ENCODE measurements around the gene EIF2S1.

The EIF2S1 gene

DNA sequence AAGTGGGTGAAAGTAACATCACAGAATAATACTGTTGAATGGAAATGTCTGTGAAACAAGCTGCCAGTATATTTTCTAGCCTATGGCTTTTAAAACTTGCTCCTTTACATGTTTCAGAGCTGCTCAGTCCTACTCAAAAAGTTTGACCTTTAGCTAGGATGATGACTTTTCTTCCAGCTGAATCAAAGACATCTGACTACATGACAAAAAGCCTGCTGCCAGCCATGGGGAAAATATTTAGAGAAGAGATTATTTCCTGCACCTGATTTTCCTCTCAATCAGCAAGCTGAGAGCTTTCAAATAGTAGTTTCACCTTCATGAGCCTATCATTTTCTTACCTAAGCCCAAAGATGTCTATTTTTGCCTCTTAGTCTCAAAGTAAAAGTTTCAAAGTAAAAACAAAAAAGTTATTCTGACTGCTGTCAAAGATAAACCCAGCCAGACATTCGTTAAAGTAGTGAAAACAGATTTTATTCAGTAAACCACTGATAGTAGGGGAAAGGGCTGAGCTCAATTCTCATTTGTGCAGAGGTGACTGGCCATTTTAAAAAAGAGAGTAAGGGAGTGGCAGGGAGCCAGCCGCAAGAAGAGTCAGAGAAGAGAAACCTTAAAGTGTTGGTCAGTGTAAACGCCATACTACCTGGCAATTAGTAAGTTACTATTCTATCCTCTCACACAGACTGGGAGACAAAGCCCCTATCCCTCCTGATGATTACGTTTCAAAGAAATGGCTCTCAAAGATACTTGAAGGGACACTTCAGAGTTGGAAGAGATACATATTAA lies 2.8 kb upstream of the EIF2S1 start:
- ChIA-PET POLR2A (no interaction called here), CTCF (interaction anchor here (0.6 to 2.1 kb wide), 5 partner anchors 10 to 191 kb away, joined by 3 to 6 read pairs (median 4); no protein-coding TSS in a partner anchor)
- TF ChIP-seq, protein P1, sequence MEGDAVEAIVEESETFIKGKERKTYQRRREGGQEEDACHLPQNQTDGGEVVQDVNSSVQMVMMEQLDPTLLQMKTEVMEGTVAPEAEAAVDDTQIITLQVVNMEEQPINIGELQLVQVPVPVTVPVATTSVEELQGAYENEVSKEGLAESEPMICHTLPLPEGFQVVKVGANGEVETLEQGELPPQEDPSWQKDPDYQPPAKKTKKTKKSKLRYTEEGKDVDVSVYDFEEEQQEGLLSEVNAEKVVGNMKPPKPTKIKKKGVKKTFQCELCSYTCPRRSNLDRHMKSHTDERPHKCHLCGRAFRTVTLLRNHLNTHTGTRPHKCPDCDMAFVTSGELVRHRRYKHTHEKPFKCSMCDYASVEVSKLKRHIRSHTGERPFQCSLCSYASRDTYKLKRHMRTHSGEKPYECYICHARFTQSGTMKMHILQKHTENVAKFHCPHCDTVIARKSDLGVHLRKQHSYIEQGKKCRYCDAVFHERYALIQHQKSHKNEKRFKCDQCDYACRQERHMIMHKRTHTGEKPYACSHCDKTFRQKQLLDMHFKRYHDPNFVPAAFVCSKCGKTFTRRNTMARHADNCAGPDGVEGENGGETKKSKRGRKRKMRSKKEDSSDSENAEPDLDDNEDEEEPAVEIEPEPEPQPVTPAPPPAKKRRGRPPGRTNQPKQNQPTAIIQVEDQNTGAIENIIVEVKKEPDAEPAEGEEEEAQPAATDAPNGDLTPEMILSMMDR (IDR thresholded peaks at IDR 0.05; ENCODE audit: control extremely low read depth, extremely low read depth, low read depth, missing control alignments), result no peak
- DNase-seq (ENCODE audit: extremely low spot score), result no peak

DNA sequence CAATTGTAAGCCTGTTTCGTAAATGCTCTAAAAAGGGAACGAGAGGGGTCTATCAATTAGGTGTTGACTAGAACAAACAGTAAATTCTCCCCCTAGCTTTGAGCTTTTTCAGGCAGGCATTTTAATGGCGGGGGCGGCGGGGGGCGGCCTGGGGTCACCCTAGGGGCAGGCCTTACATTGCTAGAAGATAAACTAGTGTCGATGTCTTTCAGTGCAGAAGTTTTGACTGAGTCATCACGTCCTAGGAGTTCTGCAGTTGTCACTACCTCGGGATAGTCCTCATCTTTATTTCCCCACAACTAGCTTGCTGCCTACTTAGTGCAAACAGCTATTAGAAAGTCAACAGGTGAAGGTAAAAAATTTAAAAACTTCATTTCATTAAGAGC lies 2.2 kb upstream of the EIF2S1 start:
- no peak for DNase-seq (ENCODE audit: extremely low spot score)
- ChIA-PET POLR2A (no interaction called here), CTCF (interaction anchor here (1.0 to 2.1 kb wide), 2 partner anchors 24 to 191 kb away, joined by 5 to 6 read pairs; no protein-coding TSS in a partner anchor)
- TF ChIP-seq, protein P1 (IDR thresholded peaks at IDR 0.05; ENCODE audit: control extremely low read depth, extremely low read depth, low read depth, missing control alignments), result no peak

DNA sequence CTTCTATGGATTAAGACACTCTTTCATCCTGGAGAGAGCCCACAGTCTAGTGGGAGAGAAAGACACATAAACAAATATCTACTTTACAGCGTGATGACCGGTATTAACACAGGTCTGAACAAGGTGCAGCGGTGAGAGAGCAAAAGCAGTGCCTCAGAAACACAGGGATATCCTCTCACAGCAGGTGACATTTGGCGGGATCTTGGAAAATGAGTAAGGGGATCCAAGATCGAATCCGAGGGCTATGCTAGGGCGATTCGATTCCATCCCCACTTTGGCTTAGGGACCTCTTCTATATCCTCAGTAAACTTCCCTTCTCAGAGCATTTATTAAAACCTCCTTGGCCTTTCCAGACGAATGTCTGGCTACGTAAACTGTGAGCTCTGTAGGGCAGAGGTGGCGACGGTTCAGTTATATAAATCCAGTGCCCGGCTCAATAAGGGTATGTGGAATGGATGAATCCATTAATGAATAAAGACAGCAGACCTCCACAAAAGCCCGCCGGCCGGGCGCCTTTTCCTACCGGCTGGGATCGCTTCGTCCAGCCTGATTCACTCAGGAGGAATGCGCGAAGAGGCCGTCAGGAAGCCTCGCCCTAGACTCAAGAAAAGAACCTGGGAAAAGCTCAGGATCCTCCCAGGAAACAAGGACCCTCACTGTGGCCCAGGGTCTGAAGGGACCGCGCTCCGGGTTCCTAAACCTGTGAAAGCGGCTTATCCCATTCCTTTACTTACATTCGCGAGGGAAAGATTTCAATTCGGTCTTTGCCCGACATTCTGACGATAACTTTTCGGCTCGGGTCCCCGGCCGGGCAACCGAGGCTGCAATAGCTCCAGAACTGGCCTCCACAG lies 979 bp upstream of the EIF2S1 start:
- TF ChIP-seq, protein P1 (IDR thresholded peaks at IDR 0.05; ENCODE audit: control extremely low read depth, extremely low read depth, low read depth, missing control alignments), result no peak
- ChIA-PET POLR2A (interaction anchor here (0.8 to 1.2 kb wide), 3 partner anchors 10 to 851 kb away, joined by 3 to 7 read pairs (median 5); partner anchors contain the start of genes GPHN and ZFYVE26), CTCF (interaction anchor here (0.7 to 2.3 kb wide), 48 partner anchors 8 to 999 kb away, joined by 3 to 15 read pairs (median 4); partner anchors contain the start of genes GPHN, PALS1 and PIGH)
- no peak for DNase-seq (ENCODE audit: extremely low spot score)

DNA sequence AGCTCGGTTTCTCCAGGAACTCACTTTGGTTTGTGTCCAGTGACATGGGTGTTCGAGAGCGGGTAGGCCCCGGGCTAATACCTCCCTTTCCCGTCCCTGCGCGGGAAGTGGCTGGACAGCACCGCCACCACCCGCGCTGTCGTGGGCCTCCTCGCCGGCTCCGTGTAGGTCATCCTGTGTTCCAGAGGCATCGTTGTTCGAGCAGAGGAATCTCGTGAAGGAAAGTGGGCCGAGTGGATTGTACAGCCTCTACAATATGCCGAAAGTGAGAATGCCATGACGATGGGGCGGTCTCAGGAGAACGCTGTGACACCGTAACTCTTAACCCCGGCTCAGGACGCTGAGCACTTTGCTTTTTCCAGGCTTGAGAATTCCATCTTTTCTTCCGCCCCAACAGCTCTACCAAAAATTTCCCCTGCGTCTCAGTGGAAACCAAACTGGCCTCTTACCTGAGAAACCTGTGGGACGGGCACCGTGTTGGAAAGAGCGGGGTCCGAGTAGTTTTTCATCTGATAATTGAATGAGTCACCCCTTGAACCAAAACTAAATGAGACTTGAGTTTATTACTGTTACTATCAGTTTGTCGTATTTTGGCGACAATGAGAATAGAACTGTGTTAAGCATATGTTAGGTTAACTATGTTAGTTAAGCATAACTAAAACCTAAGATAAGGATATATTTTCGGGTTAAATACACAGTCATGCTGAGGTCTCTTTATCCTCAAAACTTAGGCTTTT lies 510 bp downstream of the EIF2S1 start:
- CTCF ChIA-PET, result interaction anchor here (0.9 to 2.3 kb wide), 32 partner anchors 9 to 1001 kb away, joined by 3 to 15 read pairs (median 4); partner anchors contain the start of genes GPHN and PALS1
- TF ChIP-seq, protein P1 (IDR thresholded peaks at IDR 0.05; ENCODE audit: control extremely low read depth, extremely low read depth, low read depth, missing control alignments), result no peak
- DNase-seq (ENCODE audit: extremely low spot score), result no peak
- POLR2A ChIA-PET, result interaction anchor here (1.2 kb wide), 1 partner anchor 9 kb away, joined by 7 read pairs; no protein-coding TSS in a partner anchor

DNA sequence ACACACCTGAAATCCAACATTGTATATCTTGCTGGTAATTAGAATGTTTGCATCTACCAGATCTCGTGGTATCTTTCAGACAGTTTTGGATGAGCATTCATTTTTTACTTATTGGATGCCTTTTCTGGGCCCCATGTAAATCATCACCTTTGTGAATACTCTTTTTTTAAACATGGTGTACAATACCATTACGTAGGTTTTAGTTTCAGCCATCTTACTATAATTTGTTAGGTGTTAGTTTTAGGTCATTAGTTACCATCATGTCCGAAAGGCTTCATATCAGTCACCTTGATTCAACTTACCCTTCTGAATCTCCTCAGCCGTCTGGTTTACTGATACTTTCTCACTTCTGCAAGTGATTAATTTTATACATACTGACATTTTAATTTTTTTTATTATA lies 5.3 kb downstream of the EIF2S1 start:
- ChIA-PET POLR2A (no interaction called here), CTCF (no interaction called here)

More for the DNA sequence above, 5.3 kb downstream of the EIF2S1 start:
- no peak for DNase-seq (ENCODE audit: extremely low spot score)
- TF ChIP-seq, protein P1 (IDR thresholded peaks at IDR 0.05; ENCODE audit: control extremely low read depth, extremely low read depth, low read depth, missing control alignments), result no peak
